B cell (primary cell): ENCODE data around the gene ASF1A. TPM values are rescaled to one million over a fixed set of nuclear protein-coding genes. Genes with fewer than 3 reads are reported as not detected.

Experiments
- ATAC-seq: fragments of 200-7000 bp; cut with Tn5 transposase; one replicate; pipeline ENCODE4 v1.10.0; 2021; ENCODE audit warnings: low read depth, mild to moderate bottlenecking, moderate number of reproducible peaks, moderate library complexity
- CTCF ChIA-PET: fragments of 350-600 bp; sonication (Branson Sonifier 250); formaldehyde crosslinking; loops from one replicate; lab custom pipeline; 2021; ENCODE audit warnings: antibody characterized with exemption, inconsistent platforms; lab: Charles Lee
- POLR2A ChIA-PET: fragments of 350-600 bp; sonication (Branson Sonifier 250); formaldehyde crosslinking; loops from one replicate; lab custom pipeline; 2021; ENCODE audit warnings: antibody characterized with exemption; lab: Charles Lee
- DNase-seq: peaks from one replicate; pipeline ENCODE4 v3.0.0; 2013
- H2AFZ ChIP-seq: 2 replicates; pipeline ENCODE4 v1.6.1; 2012; ENCODE audit warnings: mild to moderate bottlenecking, low read depth, low read length; ENCODE audit not compliant: insufficient read depth, poor library complexity, severe bottlenecking
- H3K27ac ChIP-seq, 2 donors: 1 replicate in 1 of 2; 2 replicates in 1 of 2; pipeline ENCODE4 v1.5.1; 2012 to 2013; ENCODE audit warnings: low read length in 2 of 2, mild to moderate bottlenecking in 2 of 2, moderate library complexity in 1 of 2
- H3K27me3 ChIP-seq, 4 experiments: fragments of 200-600 bp in 1 of 4; sonication (generic) in 1 of 4; replicated peaks in 1 of 4; 1 replicate in 2 of 4; 2 replicates in 2 of 4; pipeline versions ENCODE4 v1.6.1 to v1.7.0; 2013 to 2016; ENCODE audit warnings: low read length in 3 of 4, mild to moderate bottlenecking in 2 of 4, mixed read lengths in 1 of 4, moderate library complexity in 1 of 4; ENCODE audit not compliant: insufficient read depth in 4 of 4, control insufficient read depth in 3 of 4; ENCODE audit errors: control extremely low read depth in 1 of 4
- H3K36me3 ChIP-seq, 2 experiments: replicated peaks in 1 of 2; 1 replicate in 1 of 2; 2 replicates in 1 of 2; pipeline versions ENCODE4 v1.6.1 to v1.7.1; 2013; ENCODE audit warnings: low read length in 1 of 2; ENCODE audit not compliant: insufficient read depth in 2 of 2, control insufficient read depth in 1 of 2; ENCODE audit errors: control extremely low read depth in 1 of 2, extremely low read depth in 1 of 2
- H3K4me1 ChIP-seq, 2 donors: fragments of 200-600 bp in 1 of 2; sonication (generic) in 1 of 2; 1 replicate in 1 of 2; 2 replicates in 1 of 2; pipeline versions ENCODE4 v1.5.1 to v1.6.1; 2013 to 2017; ENCODE audit warnings: low read length in 2 of 2; ENCODE audit not compliant: control insufficient read depth in 2 of 2, insufficient read depth in 2 of 2
- H3K4me2 ChIP-seq: replicated peaks from 2 replicates; pipeline ENCODE3; 2012; ENCODE audit warnings: mild to moderate bottlenecking, low read depth, low read length; ENCODE audit not compliant: poor library complexity, severe bottlenecking
- H3K4me3 ChIP-seq, 5 experiments: fragments of 200-600 bp in 1 of 5; sonication (generic) in 1 of 5; 1 replicate in 3 of 5; 2 replicates in 2 of 5; pipeline versions ENCODE4 v1.5.1 to v1.7.0; 2011 to 2016; ENCODE audit warnings: low read length in 4 of 5, mild to moderate bottlenecking in 4 of 5, low read depth in 2 of 5, control low read depth in 1 of 5, moderate library complexity in 1 of 5; ENCODE audit not compliant: insufficient read depth in 1 of 5; ENCODE audit errors: control extremely low read depth in 1 of 5, extremely low read depth in 1 of 5
- H3K79me2 ChIP-seq: fragments of 200-600 bp; sonication (generic); one replicate; pipeline ENCODE4 v1.6.0; 2016; ENCODE audit warnings: low read length; ENCODE audit not compliant: control insufficient read depth, insufficient read depth
- H3K9ac ChIP-seq: fragments of 200-600 bp; sonication (generic); 2 replicates; pipeline ENCODE4 v1.6.1; 2017; ENCODE audit warnings: mild to moderate bottlenecking, low read length, moderate library complexity
- H3K9me3 ChIP-seq, 3 donors: one replicate each; pipeline versions ENCODE4 v1.6.1 to v1.7.1; 2013; ENCODE audit warnings: low read length in 2 of 3; ENCODE audit not compliant: control insufficient read depth in 2 of 3, insufficient read depth in 1 of 3; ENCODE audit errors: control extremely low read depth in 1 of 3
- H4K20me1 ChIP-seq: 2 replicates; pipeline ENCODE4 v1.6.0; 2012; ENCODE audit warnings: mild to moderate bottlenecking, low read length; ENCODE audit not compliant: insufficient read depth, control insufficient read depth, poor library complexity, severe bottlenecking
- H3K27ac Mint-ChIP-seq: one replicate; pipeline ENCODE4 v1.8.0; 2021; ENCODE audit warnings: mixed read lengths
- H3K27me3 Mint-ChIP-seq: one replicate; pipeline ENCODE4 v1.8.0; 2021; ENCODE audit warnings: mixed read lengths
- H3K4me1 Mint-ChIP-seq: one replicate; pipeline ENCODE4 v1.8.0; 2021; ENCODE audit warnings: mixed read lengths
- H3K4me3 Mint-ChIP-seq: one replicate; pipeline ENCODE4 v1.8.0; 2021; ENCODE audit warnings: mixed read lengths
- H3K9me3 Mint-ChIP-seq: one replicate; pipeline ENCODE4 v1.8.0; 2022; ENCODE audit warnings: mixed read lengths; ENCODE audit not compliant: insufficient read depth
- EZH2 ChIP-seq: IDR thresholded peaks from 2 replicates; pipeline ENCODE4 v1.6.1; 2012; ENCODE audit warnings: borderline replicate concordance, low read depth, mild to moderate bottlenecking, moderate library complexity, low read length; ENCODE audit not compliant: insufficient read depth, poor library complexity, severe bottlenecking
- WGBS: methylation state at CpG from one replicate; pipeline ENCODE4 v1.1.5; 2013; ENCODE audit warnings: missing lambda C conversion rate; ENCODE audit not compliant: insufficient coverage; 5-methylcytosine and 5-hydroxymethylcytosine counted together
- intact Hi-C: fragments of 100-400 bp; cut with micrococcal nuclease; formaldehyde crosslinking; loops from one replicate; pipeline ENCODE4 v1.10.0; 2022
- polyA plus RNA-seq: library from polyadenylated mRNA; depleted of rRNA; stranded (reverse); fragments of >200 nt; gene quantifications from 2 replicates; pipeline ENCODE4 v1.2.3, GENCODE V29; 2012
- total RNA-seq, 2 donors: library from RNA; stranded (reverse); fragments of 120-200 nt in 1 of 2; gene quantifications; 1 replicate in 1 of 2; 2 replicates in 1 of 2; pipeline versions ENCODE4 v1.2.3 to v1.2.4, GENCODE V29; 2013 to 2022
- TF ChIP-seq, protein P1 (sequence below): fragments of 200-600 bp; IDR thresholded peaks from one replicate; pipeline ENCODE4 v1.8.0; 2022; ENCODE audit warnings: antibody characterized with exemption, mild to moderate bottlenecking

ASF1A gene
- total and polyA plus RNA-seq, 2 donors (not counting 1 experiment from before 2014, with no cell fraction given), result 4.0 to 25.3 TPM

DNA sequence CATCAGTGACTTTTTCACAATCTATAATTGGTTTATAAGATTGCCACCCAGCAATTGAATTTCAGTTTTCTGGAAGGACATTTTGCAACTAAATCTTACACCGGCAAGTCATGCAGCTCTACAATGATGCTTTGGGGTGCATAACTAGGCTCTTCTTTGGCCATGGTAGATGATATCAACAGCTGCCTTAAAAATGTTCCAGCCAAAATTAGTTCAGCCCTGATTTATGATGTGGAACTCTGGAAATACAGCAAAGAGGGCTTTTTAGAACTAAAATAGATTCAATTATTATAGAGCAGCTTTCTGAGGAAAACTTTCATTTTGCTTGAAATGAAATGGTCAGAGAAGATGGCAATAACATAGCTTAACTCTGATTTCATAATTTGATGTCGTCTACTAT is 59.4 kb downstream of the ASF1A start:
- ATAC-seq, result no peak
- H3K27ac Mint-ChIP-seq, result no peak overlapping the region
- ChIA-PET POLR2A (interaction anchor here (0.5 kb wide), 1 partner anchor 11 kb away, joined by 4 read pairs; no protein-coding TSS in a partner anchor), CTCF (no interaction called here)
- no peaks in the 10 kb centered on the region for H3K27me3 Mint-ChIP-seq
- no peak overlapping the region for H3K4me3 ChIP-seq
- H3K4me2 ChIP-seq, result no peak overlapping the region
- no peak overlapping the region for H3K4me3 Mint-ChIP-seq
- peaks cover 3% of the 10 kb centered on the region for H3K9me3 Mint-ChIP-seq
- no peak for DNase-seq
- H2AFZ ChIP-seq, result no peak overlapping the region
- no peaks in the 10 kb centered on the region for H4K20me1 ChIP-seq
- H3K4me1 ChIP-seq, result no peaks in the 10 kb centered on the region
- no peak overlapping the region for H3K9ac ChIP-seq
- peaks cover 12% of the 10 kb centered on the region for H3K4me1 Mint-ChIP-seq
- no peaks in the 10 kb centered on the region for H3K27me3 ChIP-seq
- no peaks in the 10 kb centered on the region for H3K36me3 ChIP-seq
- TF ChIP-seq, protein P1, sequence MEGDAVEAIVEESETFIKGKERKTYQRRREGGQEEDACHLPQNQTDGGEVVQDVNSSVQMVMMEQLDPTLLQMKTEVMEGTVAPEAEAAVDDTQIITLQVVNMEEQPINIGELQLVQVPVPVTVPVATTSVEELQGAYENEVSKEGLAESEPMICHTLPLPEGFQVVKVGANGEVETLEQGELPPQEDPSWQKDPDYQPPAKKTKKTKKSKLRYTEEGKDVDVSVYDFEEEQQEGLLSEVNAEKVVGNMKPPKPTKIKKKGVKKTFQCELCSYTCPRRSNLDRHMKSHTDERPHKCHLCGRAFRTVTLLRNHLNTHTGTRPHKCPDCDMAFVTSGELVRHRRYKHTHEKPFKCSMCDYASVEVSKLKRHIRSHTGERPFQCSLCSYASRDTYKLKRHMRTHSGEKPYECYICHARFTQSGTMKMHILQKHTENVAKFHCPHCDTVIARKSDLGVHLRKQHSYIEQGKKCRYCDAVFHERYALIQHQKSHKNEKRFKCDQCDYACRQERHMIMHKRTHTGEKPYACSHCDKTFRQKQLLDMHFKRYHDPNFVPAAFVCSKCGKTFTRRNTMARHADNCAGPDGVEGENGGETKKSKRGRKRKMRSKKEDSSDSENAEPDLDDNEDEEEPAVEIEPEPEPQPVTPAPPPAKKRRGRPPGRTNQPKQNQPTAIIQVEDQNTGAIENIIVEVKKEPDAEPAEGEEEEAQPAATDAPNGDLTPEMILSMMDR, result no peak
- no peak for TF ChIP-seq EZH2
- intact Hi-C loops, result no loop called here
- H3K79me2 ChIP-seq, result no peaks in the 10 kb centered on the region
- no peaks in the 10 kb centered on the region for H3K9me3 ChIP-seq
- WGBS, result 100% methylated on average over 1 of the region's 2 CpGs
- no peak overlapping the region for H3K27ac ChIP-seq

Other genes starting within 250 kb of the ASF1A start
- 32.0 and 32.1 TPM in 2 replicates for gene CEP85L, start 242.6 kb upstream of the ASF1A start, total RNA-seq
- 7.6 and 9.0 TPM in 2 replicates for gene CEP85L, start 242.6 kb upstream of the ASF1A start, polyA plus RNA-seq
- 51.0 and 54.5 TPM in 2 replicates for gene MCM9, start 41.0 kb downstream of the ASF1A start, total RNA-seq
- 14.0 and 17.0 TPM in 2 replicates for gene MCM9, start 41.0 kb downstream of the ASF1A start, polyA plus RNA-seq
- gene FAM184A, start 184.5 kb downstream of the ASF1A start, total RNA-seq, result 0.27 and 0.54 TPM in 2 replicates
- gene FAM184A, start 184.5 kb downstream of the ASF1A start, polyA plus RNA-seq, result 0.06 and 0.07 TPM in 2 replicates